GM10266 (cell line): Measurements from ENCODE around the gene FRRS1.
A peak's percentile ranks its signal among the peaks of the same experiment; 100 is the strongest.

ENCODE experiments used
- DNase-seq: peaks from one replicate; pipeline ENCODE4 v3.0.0; 2012; ENCODE audit errors: extremely low spot score
- TF ChIP-seq, protein P1 (sequence below): IDR thresholded peaks from 2 replicates; pipeline ENCODE4 v1.5.1; 2012; ENCODE audit warnings: mild to moderate bottlenecking, low read depth; ENCODE audit not compliant: control insufficient read depth, insufficient read depth; ENCODE audit errors: missing control alignments

FRRS1 gene

DNA sequence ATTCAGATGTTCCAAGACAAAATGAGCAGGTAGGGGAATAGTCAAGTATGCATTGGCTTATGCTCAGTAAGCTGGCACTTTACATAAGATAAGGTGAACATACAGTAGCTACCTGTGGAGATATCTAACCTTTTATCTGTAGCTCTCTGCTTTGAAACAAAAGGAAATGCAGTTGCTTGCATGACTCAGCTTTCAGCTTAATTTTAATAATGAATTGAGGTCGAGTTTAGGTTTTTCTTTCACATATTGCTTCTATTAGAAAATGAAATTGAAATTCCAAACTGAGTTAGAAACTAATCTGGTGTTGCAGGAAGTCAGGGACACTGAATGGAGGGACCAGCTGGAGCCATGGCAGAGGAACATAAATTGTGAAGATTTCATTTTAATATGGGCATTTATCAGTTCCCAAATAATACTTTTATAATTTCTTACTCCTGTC, 8.3 kb downstream of the FRRS1 start:
- DNase-seq = peak; percentile 16
- TF ChIP-seq, protein P1, sequence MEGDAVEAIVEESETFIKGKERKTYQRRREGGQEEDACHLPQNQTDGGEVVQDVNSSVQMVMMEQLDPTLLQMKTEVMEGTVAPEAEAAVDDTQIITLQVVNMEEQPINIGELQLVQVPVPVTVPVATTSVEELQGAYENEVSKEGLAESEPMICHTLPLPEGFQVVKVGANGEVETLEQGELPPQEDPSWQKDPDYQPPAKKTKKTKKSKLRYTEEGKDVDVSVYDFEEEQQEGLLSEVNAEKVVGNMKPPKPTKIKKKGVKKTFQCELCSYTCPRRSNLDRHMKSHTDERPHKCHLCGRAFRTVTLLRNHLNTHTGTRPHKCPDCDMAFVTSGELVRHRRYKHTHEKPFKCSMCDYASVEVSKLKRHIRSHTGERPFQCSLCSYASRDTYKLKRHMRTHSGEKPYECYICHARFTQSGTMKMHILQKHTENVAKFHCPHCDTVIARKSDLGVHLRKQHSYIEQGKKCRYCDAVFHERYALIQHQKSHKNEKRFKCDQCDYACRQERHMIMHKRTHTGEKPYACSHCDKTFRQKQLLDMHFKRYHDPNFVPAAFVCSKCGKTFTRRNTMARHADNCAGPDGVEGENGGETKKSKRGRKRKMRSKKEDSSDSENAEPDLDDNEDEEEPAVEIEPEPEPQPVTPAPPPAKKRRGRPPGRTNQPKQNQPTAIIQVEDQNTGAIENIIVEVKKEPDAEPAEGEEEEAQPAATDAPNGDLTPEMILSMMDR = no peak

DNA sequence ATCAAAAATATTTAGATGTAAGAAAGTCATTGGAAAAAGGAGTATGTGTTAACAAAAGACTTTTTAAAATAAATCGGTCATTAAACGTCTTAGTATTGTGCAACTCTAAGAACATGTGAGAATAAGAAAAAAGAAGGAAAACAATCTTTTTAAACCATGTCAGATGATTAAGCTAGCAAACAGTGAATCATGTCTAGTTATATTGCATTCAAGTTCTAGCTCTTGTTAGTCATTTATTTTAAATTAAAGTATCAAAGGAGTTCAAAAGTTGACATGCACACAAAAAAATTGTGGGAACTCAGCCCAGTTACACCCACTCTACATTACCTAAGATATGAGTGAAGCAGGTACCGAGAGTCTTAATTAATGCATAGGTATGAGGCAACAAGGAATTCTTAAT, 9.8 kb downstream of the FRRS1 start:
- TF ChIP-seq, protein P1 = no peak
- no peak for DNase-seq

DNA sequence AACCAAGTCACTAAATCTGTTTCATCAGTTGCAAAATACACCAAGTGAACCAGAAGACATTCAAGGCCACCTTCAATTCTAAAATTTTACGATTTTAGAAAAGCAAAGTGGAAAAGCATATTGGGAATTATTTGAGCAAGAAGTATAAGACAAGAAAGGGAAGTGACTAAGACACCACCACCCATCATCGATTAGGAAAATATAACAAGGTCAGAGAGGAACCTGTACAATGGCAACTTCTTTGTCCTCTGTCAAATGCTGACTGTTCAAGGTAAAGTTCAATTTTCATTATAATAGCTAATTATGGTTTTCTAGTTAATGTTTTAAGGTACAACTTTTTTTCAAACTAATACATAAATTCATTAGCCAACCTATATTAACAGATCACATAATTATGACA, 10.8 kb downstream of the FRRS1 start:
- DNase-seq = no peak
- TF ChIP-seq, protein P1 = no peak

DNA sequence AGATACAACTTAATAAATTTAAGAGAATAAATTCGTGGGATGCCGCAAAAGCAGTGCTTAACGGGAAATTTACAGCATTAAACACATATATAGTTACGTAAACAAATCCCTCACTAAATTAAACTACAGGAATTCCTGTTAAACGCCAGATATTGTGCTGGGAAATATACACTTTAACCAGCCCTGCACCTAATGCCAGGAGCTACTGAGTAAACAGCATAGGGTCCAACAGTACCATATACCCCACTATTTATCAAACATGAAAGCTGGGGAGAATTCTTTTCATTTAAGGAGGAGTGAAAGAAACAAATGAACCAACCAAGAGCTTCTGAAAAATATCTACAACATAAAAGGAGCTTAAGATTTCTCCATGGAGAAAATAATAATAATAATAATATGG, 11.7 kb downstream of the FRRS1 start:
- DNase-seq = no peak
- TF ChIP-seq, protein P1 = no peak

DNA sequence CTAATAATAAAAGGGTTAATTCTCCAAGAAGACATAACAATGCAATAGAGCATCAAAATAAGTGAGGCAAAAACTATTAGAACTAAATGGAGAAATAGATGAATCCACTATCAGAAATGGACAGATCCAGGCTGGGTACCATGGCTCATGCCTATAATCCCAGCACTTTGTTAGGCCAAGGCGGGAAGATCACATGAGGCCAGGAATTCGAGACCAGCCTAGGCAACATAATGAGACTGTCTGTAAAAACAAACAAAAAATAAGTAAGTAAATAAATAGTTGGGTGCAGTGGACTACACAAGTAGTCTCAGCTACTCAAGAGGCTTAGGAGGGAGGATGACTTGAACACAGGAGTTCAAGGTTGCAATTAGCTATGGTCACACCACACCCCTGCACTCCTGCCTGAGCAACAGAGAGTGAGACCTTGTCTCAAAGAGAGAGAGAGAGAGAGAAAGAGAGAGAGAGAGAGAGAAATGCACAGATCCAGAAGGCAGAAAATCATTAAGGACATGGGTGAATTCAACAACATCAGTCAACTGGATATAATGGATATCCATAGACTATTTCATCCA, 12.3 kb downstream of the FRRS1 start:
- DNase-seq = no peak
- TF ChIP-seq, protein P1 = no peak

DNA sequence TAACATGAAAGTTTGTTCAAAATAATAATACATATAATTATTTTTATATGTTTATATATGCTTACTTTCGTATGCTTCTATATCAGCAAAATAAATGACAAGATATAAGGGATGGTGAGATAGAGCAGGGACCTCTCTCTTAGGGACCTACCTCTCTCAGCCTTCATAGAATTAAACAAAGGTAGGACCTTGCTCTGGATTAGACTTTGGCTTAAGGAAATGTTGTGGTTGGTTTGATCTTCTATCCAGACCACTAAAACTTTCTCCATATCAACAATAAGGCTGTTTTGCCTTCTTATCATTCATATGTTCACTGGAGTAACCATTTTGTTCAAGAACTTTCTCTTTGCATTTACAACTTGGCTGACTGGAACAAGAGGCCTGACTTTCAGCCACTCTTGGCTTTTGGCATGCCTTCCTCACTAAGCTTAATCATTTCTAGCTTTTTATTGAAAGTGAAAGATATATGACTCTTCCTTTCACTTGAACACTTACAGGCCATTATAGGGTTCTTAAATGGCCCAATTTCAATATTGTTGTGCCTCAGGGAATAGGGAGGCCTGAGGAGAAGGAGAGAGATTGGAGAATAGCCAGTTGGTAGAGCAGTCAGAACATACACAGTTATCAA, 14.4 kb downstream of the FRRS1 start:
- TF ChIP-seq, protein P1 = no peak

More for the DNA sequence above, 14.4 kb downstream of the FRRS1 start:
- no peak for DNase-seq
